ENCODE measurements around the gene RIMBP3C. TPM values are rescaled to one million over a fixed set of nuclear protein-coding genes. Genes with fewer than 3 reads are reported as not detected.

Gene RIMBP3C
- total RNA-seq, 1 experiment from 2014 or later, result 1.9 TPM

- H3K27ac ChIP-seq (ENCODE audit: low read depth, low read length, poor library complexity, severe bottlenecking), result no peak overlapping the region
- H3K4me3 ChIP-seq (ENCODE audit: low read depth, low read length, poor library complexity, severe bottlenecking), result no peak overlapping the region
- H3K4me1 ChIP-seq (ENCODE audit: insufficient read depth, low read length, poor library complexity, severe bottlenecking), result no peaks in the 10 kb centered on the region
- no peak for DNase-seq (ENCODE audit: low spot score)
- no peaks in the 10 kb centered on the region for H3K9me3 ChIP-seq (ENCODE audit: low read depth, low read length, poor library complexity, severe bottlenecking)
- peaks cover 46% of the 10 kb centered on the region for H3K36me3 ChIP-seq (ENCODE audit: insufficient read depth, low read length, poor library complexity, severe bottlenecking)
- CTCF ChIA-PET, result interaction anchor here (0.7 kb wide), 1 partner anchor 553 kb away, joined by 4 read pairs; no protein-coding TSS in a partner anchor
- no peaks in the 10 kb centered on the region for H3K27me3 ChIP-seq (replicated peaks; ENCODE audit: insufficient read depth, low read depth, low read length, poor library complexity)
- intact Hi-C loops (cut with micrococcal nuclease; ENCODE audit: unreplicated experiment), result no loop called here
- TF ChIP-seq EZH2 (IDR thresholded peaks at IDR 0.05; ENCODE audit: borderline replicate concordance, low read depth, low read length, poor library complexity, severe bottlenecking) (no peak), CTCF (conservative IDR thresholded peaks at IDR 0.05; ENCODE audit: low read depth, low read length) (no peak)
- POLR2A ChIA-PET (ENCODE audit: low non-redundant PET), result no interaction called here
- BruUV-seq (replicated peaks), result no TSS peak
Measured at GRCh38 chr22:21591695-21592094, 40.4 kb upstream of the RIMBP3C start.

DNA sequence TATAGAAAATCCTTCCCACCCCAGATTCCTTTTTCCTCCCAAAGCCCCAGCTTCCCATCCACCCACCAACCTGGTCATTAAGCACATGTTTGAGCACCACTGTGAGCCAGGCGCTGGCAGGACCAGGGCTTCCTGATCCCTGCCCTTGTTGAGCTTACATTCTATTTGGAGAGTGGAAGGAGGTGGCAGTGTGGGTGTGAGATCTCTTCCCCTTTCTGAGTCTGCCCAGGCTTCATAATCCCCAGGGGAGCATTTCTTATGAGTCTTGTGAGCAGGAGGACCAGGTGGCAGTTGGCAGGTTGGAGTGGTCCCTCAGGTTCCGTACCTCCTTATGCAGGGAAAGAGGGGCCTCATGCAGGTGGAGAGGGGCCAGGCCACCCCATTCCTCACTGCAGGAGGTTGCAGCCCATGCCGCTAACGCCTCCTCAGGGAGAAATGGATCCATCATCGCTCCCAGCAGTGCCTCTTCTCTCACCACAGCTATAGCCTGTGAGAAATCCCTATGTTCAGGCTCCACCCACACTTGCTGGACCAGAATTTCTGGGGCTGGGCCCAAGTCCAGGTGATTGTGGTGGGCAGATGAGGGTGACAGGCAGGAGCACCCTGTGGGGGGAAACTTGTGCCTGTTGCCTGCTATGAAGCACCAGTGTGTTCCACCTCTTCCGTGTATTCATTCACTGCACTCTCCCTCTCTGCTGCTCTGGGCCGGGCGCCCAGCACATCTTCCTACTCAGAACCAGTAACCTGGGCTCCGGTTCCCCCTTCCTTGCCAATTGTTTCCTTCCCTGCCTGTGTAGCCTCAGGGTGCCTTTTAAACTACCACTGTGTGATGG, 39.8 kb upstream of the RIMBP3C start:
- Histone ChIP-seq H3K36me3 (ENCODE audit: insufficient read depth, low read length, poor library complexity, severe bottlenecking) (peaks cover 40% of the 10 kb centered on the region), H3K4me3 (ENCODE audit: low read depth, low read length, poor library complexity, severe bottlenecking) (no peak overlapping the region), H3K27me3 (replicated peaks; ENCODE audit: insufficient read depth, low read depth, low read length, poor library complexity) (no peaks in the 10 kb centered on the region), H3K4me1 (ENCODE audit: insufficient read depth, low read length, poor library complexity, severe bottlenecking) (no peaks in the 10 kb centered on the region), H3K27ac (ENCODE audit: low read depth, low read length, poor library complexity, severe bottlenecking) (no peak overlapping the region), H3K9me3 (ENCODE audit: low read depth, low read length, poor library complexity, severe bottlenecking) (no peaks in the 10 kb centered on the region)
- intact Hi-C loops (cut with micrococcal nuclease; ENCODE audit: unreplicated experiment), result no loop called here
- BruUV-seq (replicated peaks), result no TSS peak
- ChIA-PET CTCF (interaction anchor here (0.7 kb wide), 1 partner anchor 553 kb away, joined by 4 read pairs; no protein-coding TSS in a partner anchor), POLR2A (ENCODE audit: low non-redundant PET) (no interaction called here)
- TF ChIP-seq EZH2 (IDR thresholded peaks at IDR 0.05; ENCODE audit: borderline replicate concordance, low read depth, low read length, poor library complexity, severe bottlenecking) (no peak), CTCF (conservative IDR thresholded peaks at IDR 0.05; ENCODE audit: low read depth, low read length) (no peak)
- no peak for DNase-seq (ENCODE audit: low spot score)

DNA sequence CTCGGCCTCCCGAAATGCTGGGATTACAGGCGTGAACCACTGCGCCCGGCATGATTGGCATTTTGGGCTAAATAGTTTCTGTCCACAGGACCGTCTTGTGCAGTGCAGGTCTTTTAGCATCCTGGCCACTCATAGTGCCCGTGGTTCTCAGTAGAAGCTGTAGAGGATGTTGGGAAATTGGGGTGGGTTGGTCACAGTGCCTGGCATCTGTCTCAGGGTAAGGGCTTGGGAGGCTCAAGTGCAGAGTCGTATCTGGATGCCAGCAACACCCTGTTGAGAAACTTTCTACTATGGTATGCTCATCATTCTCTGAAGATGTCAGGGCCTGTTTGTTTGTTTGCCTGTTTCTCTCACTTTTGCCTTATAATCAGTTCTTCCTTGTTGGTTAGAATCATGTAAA, 38.1 kb upstream of the RIMBP3C start:
- no peak overlapping the region for H3K4me3 ChIP-seq (ENCODE audit: low read depth, low read length, poor library complexity, severe bottlenecking)
- no peak for TF ChIP-seq EZH2 (IDR thresholded peaks at IDR 0.05; ENCODE audit: borderline replicate concordance, low read depth, low read length, poor library complexity, severe bottlenecking)
- no peak for TF ChIP-seq CTCF (conservative IDR thresholded peaks at IDR 0.05; ENCODE audit: low read depth, low read length)
- no peaks in the 10 kb centered on the region for H3K4me1 ChIP-seq (ENCODE audit: insufficient read depth, low read length, poor library complexity, severe bottlenecking)
- H3K27ac ChIP-seq (ENCODE audit: low read depth, low read length, poor library complexity, severe bottlenecking), result no peak overlapping the region
- H3K27me3 ChIP-seq (replicated peaks; ENCODE audit: insufficient read depth, low read depth, low read length, poor library complexity), result no peaks in the 10 kb centered on the region
- no TSS peak for BruUV-seq (replicated peaks)
- POLR2A ChIA-PET (ENCODE audit: low non-redundant PET), result no interaction called here
- no peak for DNase-seq (ENCODE audit: low spot score)
- no peaks in the 10 kb centered on the region for H3K9me3 ChIP-seq (ENCODE audit: low read depth, low read length, poor library complexity, severe bottlenecking)
- peaks cover 23% of the 10 kb centered on the region for H3K36me3 ChIP-seq (ENCODE audit: insufficient read depth, low read length, poor library complexity, severe bottlenecking)
- CTCF ChIA-PET, result no interaction called here
- intact Hi-C loops (cut with micrococcal nuclease; ENCODE audit: unreplicated experiment), result loop anchor here (5.0 kb wide), 1 partner anchor 38 kb away; no protein-coding TSS in a partner anchor
